Testis (tissue), 3 donors: ENCODE data around the gene MLPH. TPM values are rescaled to one million over a fixed set of nuclear protein-coding genes. Genes with fewer than 3 reads are reported as not detected.

Experiments used
- DNase-seq: peaks from one replicate; pipeline ENCODE4 v3.0.0-alpha.2; 2019
- H3K27ac ChIP-seq, 2 donors: fragments of 200-600 bp; sonication (generic); one replicate each; pipeline ENCODE4 v1.5.1; 2019
- H3K27me3 ChIP-seq: fragments of 200-600 bp; sonication (generic); one replicate; pipeline ENCODE4 v1.5.1; 2019
- H3K36me3 ChIP-seq: fragments of 200-600 bp; sonication (generic); one replicate; pipeline ENCODE4 v1.5.1; 2017; ENCODE audit warnings: low read depth; ENCODE audit errors: missing control alignments
- H3K4me1 ChIP-seq: fragments of 200-600 bp; sonication (generic); one replicate; pipeline ENCODE4 v1.5.1; 2019
- H3K4me3 ChIP-seq, 2 donors: fragments of 200-600 bp; sonication (generic); one replicate each; pipeline ENCODE4 v1.5.1; 2017 to 2019
- H3K9me3 ChIP-seq: fragments of 200-600 bp; sonication (generic); one replicate; pipeline ENCODE4 v1.5.1; 2017
- POLR2A ChIP-seq: fragments of 450-650 bp; IDR thresholded peaks from one replicate; pipeline ENCODE4 v1.6.1; 2017; ENCODE audit warnings: antibody characterized with exemption, mild to moderate bottlenecking, moderate library complexity
- WGBS, 2 donors: methylation state at CpG; one replicate each; pipeline ENCODE4 v1.1.5; 2018; 5-methylcytosine and 5-hydroxymethylcytosine counted together
- intact Hi-C: fragments of 100-400 bp; cut with DNase I; formaldehyde crosslinking; loops from one replicate; pipeline ENCODE4 v1.15.1; 2023; ENCODE audit warnings: low total_unique reads
- polyA plus RNA-seq: library from polyadenylated mRNA; stranded (reverse); fragments of 350-450 nt; fragmentation: Illumina TruSeq; extraction: RNeasy Lipid Tissue Mini Kit (QIAGEN cat#74804); gene quantifications from one replicate; pipeline ENCODE4 v1.2.3, GENCODE V29; 2014; ENCODE audit warnings: low read depth, low replicate concordance; ENCODE audit not compliant: insufficient read depth
- total RNA-seq, 2 donors: library from RNA; depleted of rRNA; stranded (reverse); fragments of >200 nt; gene quantifications; one replicate each; pipeline ENCODE4 v1.2.3, GENCODE V29; 2016
- TF ChIP-seq, protein P1 (sequence below), 3 experiments: fragments of 450-650 bp in 2 of 3; fragments of 200-600 bp in 1 of 3; sonication (generic) in 1 of 3; IDR thresholded peaks; one replicate each; pipeline ENCODE4 v1.5.1; 2016 to 2019; ENCODE audit warnings: antibody characterized with exemption in 3 of 3, mild to moderate bottlenecking in 2 of 3, moderate library complexity in 1 of 3

The MLPH gene
- total and polyA plus RNA-seq, 3 donors from 2014 or later: 5.5 to 7.4 (median 6.5) TPM

DNA sequence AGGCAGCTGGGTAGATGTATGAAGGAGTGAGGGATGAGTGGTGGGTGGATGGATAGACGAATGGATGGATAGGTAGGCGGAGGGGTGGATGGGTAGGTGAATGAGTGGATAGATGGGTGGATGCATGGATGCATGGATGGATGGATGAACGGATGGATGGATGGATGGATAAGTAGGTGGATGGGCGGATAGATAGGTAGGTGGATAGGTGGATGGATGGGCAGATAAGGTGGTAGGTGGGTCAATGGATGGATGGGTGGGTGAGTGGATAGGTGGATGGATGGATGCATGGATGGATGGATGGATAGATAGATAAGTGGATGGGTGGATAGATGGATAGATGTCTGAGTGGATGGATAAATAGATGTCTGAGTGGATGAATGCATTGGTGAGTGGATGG is 30.1 kb downstream of the MLPH start:
- no peaks in the 10 kb centered on the region for H3K36me3 ChIP-seq
- 56 to 93% methylated on average over 4 of the region's 4 CpGs for WGBS, 2 donors
- peaks cover 33% of the 10 kb centered on the region for H3K4me1 ChIP-seq
- no peaks in the 10 kb centered on the region for H3K27me3 ChIP-seq
- DNase-seq: no peak
- H3K9me3 ChIP-seq: no peaks in the 10 kb centered on the region
- H3K4me3 ChIP-seq: no peak overlapping the region
- intact Hi-C loops: loop anchor here (10.0 kb wide), 1 partner anchor 228 kb away; no protein-coding TSS in a partner anchor
- TF ChIP-seq, protein P1, sequence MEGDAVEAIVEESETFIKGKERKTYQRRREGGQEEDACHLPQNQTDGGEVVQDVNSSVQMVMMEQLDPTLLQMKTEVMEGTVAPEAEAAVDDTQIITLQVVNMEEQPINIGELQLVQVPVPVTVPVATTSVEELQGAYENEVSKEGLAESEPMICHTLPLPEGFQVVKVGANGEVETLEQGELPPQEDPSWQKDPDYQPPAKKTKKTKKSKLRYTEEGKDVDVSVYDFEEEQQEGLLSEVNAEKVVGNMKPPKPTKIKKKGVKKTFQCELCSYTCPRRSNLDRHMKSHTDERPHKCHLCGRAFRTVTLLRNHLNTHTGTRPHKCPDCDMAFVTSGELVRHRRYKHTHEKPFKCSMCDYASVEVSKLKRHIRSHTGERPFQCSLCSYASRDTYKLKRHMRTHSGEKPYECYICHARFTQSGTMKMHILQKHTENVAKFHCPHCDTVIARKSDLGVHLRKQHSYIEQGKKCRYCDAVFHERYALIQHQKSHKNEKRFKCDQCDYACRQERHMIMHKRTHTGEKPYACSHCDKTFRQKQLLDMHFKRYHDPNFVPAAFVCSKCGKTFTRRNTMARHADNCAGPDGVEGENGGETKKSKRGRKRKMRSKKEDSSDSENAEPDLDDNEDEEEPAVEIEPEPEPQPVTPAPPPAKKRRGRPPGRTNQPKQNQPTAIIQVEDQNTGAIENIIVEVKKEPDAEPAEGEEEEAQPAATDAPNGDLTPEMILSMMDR (IDR thresholded peaks at IDR 0.05): no peak
- no peak for TF ChIP-seq POLR2A
- H3K27ac ChIP-seq: no peak overlapping the region

DNA sequence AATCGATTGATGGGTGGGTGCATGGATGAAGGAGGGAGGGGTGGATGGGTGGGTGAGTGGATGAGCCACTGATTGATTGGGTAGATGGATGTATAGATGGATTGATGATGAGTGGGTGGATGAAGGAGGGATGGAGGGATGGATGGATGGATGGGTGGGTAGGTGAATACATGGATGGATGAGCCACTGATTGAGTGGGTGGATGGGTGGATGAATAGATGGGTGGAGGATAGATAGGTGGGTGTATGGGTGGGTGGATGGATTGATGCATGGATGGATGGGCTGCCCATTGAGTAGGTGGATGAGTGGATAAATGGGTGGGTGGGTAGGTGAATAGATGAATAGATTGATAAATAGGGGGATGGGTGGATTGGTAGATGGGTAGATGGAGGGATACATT is 30.9 kb downstream of the MLPH start:
- H3K4me3 ChIP-seq: no peak overlapping the region
- H3K27me3 ChIP-seq: no peaks in the 10 kb centered on the region
- H3K27ac ChIP-seq: no peak overlapping the region
- 91 to 92% methylated on average over 1 of the region's 1 CpG for WGBS, 2 donors
- no peak for TF ChIP-seq POLR2A
- TF ChIP-seq, protein P1 (IDR thresholded peaks at IDR 0.05): no peak
- no peaks in the 10 kb centered on the region for H3K36me3 ChIP-seq
- no peak for DNase-seq
- no peaks in the 10 kb centered on the region for H3K9me3 ChIP-seq
- peaks cover 26% of the 10 kb centered on the region for H3K4me1 ChIP-seq
- intact Hi-C loops: loop anchor here (10.0 kb wide), 1 partner anchor 227 kb away; no protein-coding TSS in a partner anchor

DNA sequence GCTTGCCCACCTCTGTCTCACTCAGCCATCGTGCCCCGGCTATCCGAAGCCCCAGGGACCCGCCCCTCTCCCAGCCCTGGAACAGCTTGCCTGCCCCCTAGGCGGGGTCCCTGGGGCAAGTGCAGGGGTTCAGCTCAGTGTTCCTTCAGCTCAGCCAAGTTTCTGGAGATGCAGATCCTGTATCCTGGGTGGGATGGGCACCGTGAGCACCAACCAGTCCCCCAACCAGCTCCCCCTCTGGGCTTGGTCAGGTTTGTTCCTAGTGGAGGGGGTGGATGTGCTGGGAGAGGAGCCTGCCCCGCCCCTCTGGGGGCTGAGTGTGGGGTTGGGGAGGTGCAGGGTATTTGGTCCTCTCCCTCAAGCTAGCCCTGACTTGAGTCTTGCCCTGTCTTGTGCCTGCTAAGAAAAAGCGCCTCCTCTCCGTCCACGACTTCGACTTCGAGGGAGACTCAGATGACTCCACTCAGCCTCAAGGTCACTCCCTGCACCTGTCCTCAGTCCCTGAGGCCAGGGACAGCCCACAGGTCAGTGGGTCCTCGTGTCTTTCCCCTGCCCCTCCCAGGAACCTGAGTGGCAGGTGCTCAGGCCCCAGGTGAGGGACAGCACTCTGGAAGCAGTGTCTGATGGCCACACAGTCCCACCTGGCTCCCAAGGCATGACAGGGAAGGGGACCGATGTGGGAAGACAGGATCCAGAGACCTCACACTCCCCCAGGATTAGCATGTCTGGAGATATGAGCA is 32.6 kb downstream of the MLPH start:
- peaks cover 9% of the 10 kb centered on the region for H3K4me1 ChIP-seq
- no peaks in the 10 kb centered on the region for H3K36me3 ChIP-seq
- no peak for DNase-seq
- no peaks in the 10 kb centered on the region for H3K9me3 ChIP-seq
- H3K27me3 ChIP-seq: no peaks in the 10 kb centered on the region
- no peak overlapping the region for H3K27ac ChIP-seq
- intact Hi-C loops: loop anchor here (10.0 kb wide), 1 partner anchor 225 kb away; no protein-coding TSS in a partner anchor
- TF ChIP-seq POLR2A: no peak
- TF ChIP-seq, protein P1 (IDR thresholded peaks at IDR 0.05): no peak
- H3K4me3 ChIP-seq: no peak overlapping the region
- 82% methylated on average over 12 to 14 of the region's 14 CpGs for WGBS, 2 donors

DNA sequence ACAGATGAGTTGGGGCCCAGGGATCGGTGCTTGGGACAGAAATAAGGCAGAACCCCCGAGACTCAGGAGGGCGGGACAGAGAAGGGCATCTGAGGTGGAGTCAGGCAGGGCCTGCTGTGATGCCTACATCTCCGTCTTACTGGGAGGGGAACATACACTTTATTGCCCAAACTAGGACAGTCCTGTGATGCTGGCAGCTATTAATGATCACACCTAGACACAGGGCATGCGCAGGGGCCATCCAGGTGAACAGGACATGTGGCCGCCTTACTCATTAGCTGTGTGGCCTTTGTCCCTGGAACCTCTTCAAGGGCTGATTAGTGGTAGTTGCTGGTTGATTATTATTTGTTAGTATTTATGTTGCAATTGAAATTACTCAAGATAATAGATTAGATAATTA is 33.2 kb downstream of the MLPH start:
- intact Hi-C loops: no loop called here

More for the DNA sequence above, 33.2 kb downstream of the MLPH start:
- no peaks in the 10 kb centered on the region for H3K36me3 ChIP-seq
- no peak overlapping the region for H3K4me3 ChIP-seq
- DNase-seq: no peak
- TF ChIP-seq, protein P1 (IDR thresholded peaks at IDR 0.05): no peak
- TF ChIP-seq POLR2A: no peak
- H3K27me3 ChIP-seq: no peaks in the 10 kb centered on the region
- no peaks in the 10 kb centered on the region for H3K9me3 ChIP-seq
- H3K4me1 ChIP-seq: peaks cover 3% of the 10 kb centered on the region
- 94 to 95% methylated on average over 6 of the region's 6 CpGs for WGBS, 2 donors
- no peak overlapping the region for H3K27ac ChIP-seq
